Pancreas (tissue), 10 donors: Measurements from ENCODE around the gene PLIN1. TPM values are rescaled to one million over a fixed set of nuclear protein-coding genes. Genes with fewer than 3 reads are reported as not detected.

ENCODE experiments used
- ATAC-seq, 4 donors: fragments of 200-7000 bp; cut with Tn5 transposase; one replicate each; pipeline versions ENCODE4 v1.8.0 to v1.9.1; 2020; ENCODE audit warnings: mild to moderate bottlenecking in 4 of 4, moderate library complexity in 4 of 4
- DNase-seq, 6 donors: peaks; one replicate each; pipeline ENCODE4 v3.0.0-alpha.2; 2020
- FAIRE-seq: peaks from 2 replicates; lab custom pipeline; 2012; peaks lifted over from hg19 to GRCh38; lab: Jason Lieb, UNC
- H3K27ac ChIP-seq, 4 donors: fragments of 200-600 bp; sonication (generic); 1 replicate in 3 of 4; 2 replicates in 1 of 4; pipeline versions ENCODE4 v1.5.0 to v1.8.0; 2020
- H3K27me3 ChIP-seq, 4 donors: fragments of 200-600 bp; one replicate each; pipeline ENCODE4 v1.8.0; 2021
- H3K36me3 ChIP-seq, 3 donors: fragments of 200-600 bp; sonication (generic) in 1 of 3; one replicate each; pipeline versions ENCODE4 v1.5.0 to v1.8.0; 2020 to 2021
- H3K4me1 ChIP-seq, 3 donors: fragments of 200-600 bp; one replicate each; pipeline ENCODE4 v1.8.0; 2021
- H3K4me3 ChIP-seq, 4 donors: fragments of 200-600 bp; sonication (generic) in 2 of 4; one replicate each; pipeline versions ENCODE4 v1.5.0 to v1.8.0; 2020 to 2021
- H3K9me3 ChIP-seq, 4 donors: fragments of 200-600 bp; one replicate each; pipeline ENCODE4 v1.8.0; 2021
- WGBS, 2 donors: extraction: QIAGEN DNeasy Blood & Tissue Kit; methylation state at CpG; one replicate each; pipeline ENCODE4 v1.1.7; 2013; 5-methylcytosine and 5-hydroxymethylcytosine counted together
- intact Hi-C, 3 donors: fragments of 100-400 bp; cut with DNase I; formaldehyde crosslinking; loops; one replicate each; pipeline versions ENCODE4 v1.11.1 to v1.14.2; 2022
- polyA plus RNA-seq, 2 donors: library from polyadenylated mRNA; stranded (reverse); fragments of 200-250 nt; gene quantifications; one replicate each; pipeline ENCODE4 v1.2.3, GENCODE V29; 2013
- total RNA-seq, 6 donors: library from RNA; stranded (reverse); fragmentation: NEBNext Ultra II Directional in 4 of 6; extraction: Animal tissue kit (Norgen Biotek cat#: 25700) in 4 of 6; gene quantifications; one replicate each; pipeline versions ENCODE4 v1.2.1 to v1.2.4, GENCODE V29; 2021 to 2023
- TF ChIP-seq, protein P1 (sequence below), 4 donors: fragments of 200-600 bp; sonication (generic) in 3 of 4; IDR thresholded peaks; one replicate each; pipeline versions ENCODE4 v1.5.0 to v1.8.0; 2021; ENCODE audit warnings: antibody characterized with exemption in 4 of 4
- donor health status: healthy with polysubstance abuse.
- donor health status: DM: no; HTN: no; CAD: no; lungs with moderate emphysema.
- donor health status: DM: no; HTN: no; CAD: no.
- donor health status: control.
- donor health status: control.
- donor health status: Bipolar disorder and iron deficiency.
- donor health status: DM: yes; HTN: yes; CAD: no.
- donor health status: DM: no; HTN: no; CAD: no.
- donor health status: DM: no; HTN: no; CAD: no.
- donor health status: DM: yes; HTN: yes; CAD: no.

PLIN1 gene
- total and polyA plus RNA-seq, 8 donors = 0.47 to 21.2 (median 3.2) TPM

DNA sequence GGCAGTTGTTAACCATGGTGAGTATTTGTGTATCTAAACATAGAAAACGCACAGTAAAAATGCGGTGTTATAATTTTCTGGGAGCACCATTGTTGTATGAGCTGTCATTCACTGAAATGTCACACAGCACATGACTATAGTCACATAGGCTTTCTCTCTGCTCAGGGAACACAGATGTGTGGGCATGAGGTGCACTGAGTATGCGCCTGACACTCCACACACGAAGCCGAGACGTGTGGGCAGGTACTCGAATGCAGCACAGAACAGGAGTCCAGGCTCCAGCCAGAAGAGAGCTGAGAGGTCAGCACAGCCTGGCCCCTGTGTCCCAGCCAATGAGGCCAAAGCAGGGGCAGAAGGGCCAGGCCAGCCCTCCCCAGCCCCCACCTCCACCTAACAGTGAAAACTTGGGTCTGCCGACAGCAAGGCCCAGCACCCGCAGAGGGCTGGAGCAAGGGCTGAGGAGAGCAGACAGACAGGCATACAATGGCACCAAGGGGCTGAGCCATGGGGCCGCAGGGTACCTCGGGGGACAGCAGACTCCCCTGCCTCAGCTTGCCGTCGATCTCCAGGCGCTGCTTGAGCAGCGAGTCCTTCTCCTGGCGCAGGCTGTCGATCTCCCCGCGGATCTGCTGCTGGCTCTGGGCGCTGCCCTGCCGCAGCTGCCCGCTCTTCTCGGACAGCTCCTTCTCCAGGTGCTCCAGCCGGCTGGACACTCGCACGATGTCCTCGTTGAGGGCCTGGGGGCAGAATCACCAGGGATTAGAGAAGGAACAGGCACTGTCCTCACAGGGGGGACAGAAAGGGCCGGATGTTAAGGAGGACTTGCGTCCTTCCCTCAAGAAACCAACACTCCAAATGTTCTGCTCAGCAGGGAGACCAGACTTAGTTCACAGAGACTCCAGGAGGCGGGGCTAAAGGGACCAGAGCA is 47.9 kb downstream of the PLIN1 start:
- TF ChIP-seq, protein P1, sequence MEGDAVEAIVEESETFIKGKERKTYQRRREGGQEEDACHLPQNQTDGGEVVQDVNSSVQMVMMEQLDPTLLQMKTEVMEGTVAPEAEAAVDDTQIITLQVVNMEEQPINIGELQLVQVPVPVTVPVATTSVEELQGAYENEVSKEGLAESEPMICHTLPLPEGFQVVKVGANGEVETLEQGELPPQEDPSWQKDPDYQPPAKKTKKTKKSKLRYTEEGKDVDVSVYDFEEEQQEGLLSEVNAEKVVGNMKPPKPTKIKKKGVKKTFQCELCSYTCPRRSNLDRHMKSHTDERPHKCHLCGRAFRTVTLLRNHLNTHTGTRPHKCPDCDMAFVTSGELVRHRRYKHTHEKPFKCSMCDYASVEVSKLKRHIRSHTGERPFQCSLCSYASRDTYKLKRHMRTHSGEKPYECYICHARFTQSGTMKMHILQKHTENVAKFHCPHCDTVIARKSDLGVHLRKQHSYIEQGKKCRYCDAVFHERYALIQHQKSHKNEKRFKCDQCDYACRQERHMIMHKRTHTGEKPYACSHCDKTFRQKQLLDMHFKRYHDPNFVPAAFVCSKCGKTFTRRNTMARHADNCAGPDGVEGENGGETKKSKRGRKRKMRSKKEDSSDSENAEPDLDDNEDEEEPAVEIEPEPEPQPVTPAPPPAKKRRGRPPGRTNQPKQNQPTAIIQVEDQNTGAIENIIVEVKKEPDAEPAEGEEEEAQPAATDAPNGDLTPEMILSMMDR (IDR thresholded peaks at IDR 0.05) = no peak
- intact Hi-C loops = no loop called here
- no peak for DNase-seq
- ATAC-seq = no peak
- Histone ChIP-seq H3K27ac (no peak overlapping the region), H3K4me1 (no peaks in the 10 kb centered on the region), H3K4me3 (no peak overlapping the region), H3K9me3 (no peaks in the 10 kb centered on the region), H3K27me3 (no peaks in the 10 kb centered on the region), H3K36me3 (no peaks in the 10 kb centered on the region)
- WGBS, 2 donors = 93 to 95% methylated on average over 30 of the region's 30 CpGs
- FAIRE-seq = no peak

DNA sequence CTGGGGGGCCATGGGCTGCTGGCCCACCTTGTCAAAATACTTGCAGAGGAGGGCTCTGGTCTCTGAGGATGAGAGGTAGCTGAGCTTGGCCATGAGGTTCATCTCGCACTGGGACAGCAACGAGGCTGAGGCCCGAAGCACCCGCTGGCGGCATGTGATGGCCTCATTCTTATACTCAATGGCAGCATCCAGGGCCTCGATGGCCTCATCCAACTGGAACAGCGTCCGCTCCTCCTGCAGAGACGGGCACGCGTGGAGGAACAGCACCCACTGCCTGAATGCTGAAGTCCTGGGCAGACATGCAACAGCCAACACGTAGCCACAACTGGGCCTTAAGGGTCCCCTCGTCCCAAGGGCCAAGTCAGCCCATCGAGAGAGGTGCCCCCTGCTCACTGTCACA is 48.9 kb downstream of the PLIN1 start:
- FAIRE-seq = no peak
- H3K4me1 ChIP-seq = no peaks in the 10 kb centered on the region
- H3K9me3 ChIP-seq = no peaks in the 10 kb centered on the region
- ATAC-seq = no peak
- no peaks in the 10 kb centered on the region for H3K27me3 ChIP-seq
- no peak for DNase-seq
- H3K27ac ChIP-seq = no peak overlapping the region
- intact Hi-C loops = no loop called here
- no peaks in the 10 kb centered on the region for H3K36me3 ChIP-seq
- 94% methylated on average over 14 of the region's 14 CpGs for WGBS, 2 donors
- no peak overlapping the region for H3K4me3 ChIP-seq
- TF ChIP-seq, protein P1 (IDR thresholded peaks at IDR 0.05) = no peak

DNA sequence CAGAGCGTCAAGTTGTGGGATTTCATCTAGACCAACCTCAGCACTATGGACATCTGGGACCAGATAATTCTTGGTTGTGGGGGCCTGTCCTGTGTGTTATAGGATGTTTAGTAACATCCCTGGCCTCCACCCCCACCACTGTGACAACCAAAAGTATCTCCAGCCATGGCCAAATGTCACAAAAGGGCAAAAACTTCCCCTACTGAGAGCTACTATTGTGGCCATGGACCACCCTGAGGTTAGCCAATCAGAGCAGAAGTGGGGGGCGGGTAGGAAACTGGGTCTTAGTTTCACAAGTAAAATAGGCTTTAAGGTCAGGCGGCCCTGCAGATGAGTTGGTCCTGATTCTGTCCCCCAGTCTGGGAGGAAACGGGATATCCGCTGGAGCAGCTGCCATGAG is 49.3 kb downstream of the PLIN1 start:
- Histone ChIP-seq H3K36me3 (no peaks in the 10 kb centered on the region), H3K4me3 (no peak overlapping the region), H3K4me1 (no peaks in the 10 kb centered on the region), H3K27me3 (no peaks in the 10 kb centered on the region), H3K9me3 (no peaks in the 10 kb centered on the region), H3K27ac (no peak overlapping the region)
- TF ChIP-seq, protein P1 (IDR thresholded peaks at IDR 0.05) = no peak
- FAIRE-seq (no peak), DNase-seq (no peak), ATAC-seq (no peak)
- intact Hi-C loops = no loop called here
- WGBS, 2 donors = 94 to 98% methylated on average over 5 of the region's 5 CpGs

DNA sequence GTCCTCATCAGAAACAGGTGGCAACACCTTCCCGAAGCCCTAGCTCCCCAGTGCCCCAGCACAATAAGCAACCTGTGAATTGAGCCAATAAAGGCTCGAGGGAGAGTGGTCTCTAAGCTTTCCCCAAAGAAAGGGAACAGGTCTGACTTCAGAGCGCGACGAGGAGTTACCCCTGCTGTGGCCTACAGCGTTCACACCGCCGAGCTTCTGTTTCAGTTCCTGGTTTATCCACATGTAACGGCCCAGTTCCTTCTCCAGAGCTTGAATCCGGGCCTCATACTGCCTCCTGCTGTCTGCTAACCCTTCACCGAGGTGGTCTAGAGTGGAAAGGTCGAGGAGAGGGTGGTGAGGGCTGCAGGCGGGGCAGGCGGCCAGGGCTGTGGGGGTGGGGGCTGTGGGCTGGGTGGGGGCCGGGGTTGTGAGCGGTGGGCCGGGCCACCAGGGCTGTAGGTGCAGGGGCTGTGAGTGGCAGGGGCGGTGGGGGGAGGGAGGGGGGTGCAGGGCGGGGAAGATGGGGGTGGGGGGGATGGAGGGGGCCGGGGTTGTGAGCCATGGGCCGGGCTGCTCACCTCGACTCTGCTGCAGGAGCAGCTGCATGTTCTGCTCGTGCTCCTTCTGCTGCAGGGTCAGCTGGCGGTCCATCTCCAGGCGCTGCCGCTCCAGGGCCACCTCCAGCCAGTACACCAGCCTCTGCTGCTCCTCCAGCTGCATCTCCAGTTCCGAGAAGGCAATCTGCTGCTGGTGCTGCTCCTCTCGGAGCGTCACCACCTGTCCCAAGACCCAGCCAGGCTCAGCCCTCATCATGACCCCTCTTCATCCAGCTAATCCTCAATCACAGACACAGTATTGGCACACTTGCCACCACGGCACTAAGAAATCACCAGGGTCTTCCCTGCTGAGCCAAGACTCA is 50.1 kb downstream of the PLIN1 start:
- H3K27me3 ChIP-seq = no peaks in the 10 kb centered on the region
- intact Hi-C loops = no loop called here
- TF ChIP-seq, protein P1 (IDR thresholded peaks at IDR 0.05) = no peak
- H3K4me3 ChIP-seq = no peak overlapping the region
- H3K36me3 ChIP-seq = no peaks in the 10 kb centered on the region
- no peak for FAIRE-seq
- ATAC-seq = no peak
- WGBS, 2 donors = 94 to 95% methylated on average over 24 to 27 of the region's 30 CpGs
- no peak for DNase-seq
- no peak overlapping the region for H3K27ac ChIP-seq
- H3K9me3 ChIP-seq = no peaks in the 10 kb centered on the region
- no peaks in the 10 kb centered on the region for H3K4me1 ChIP-seq
